ENCODE measurements around the gene CD2.
A peak's percentile ranks its signal among the peaks of the same experiment; 100 is the strongest.

Gene CD2

GRCh38 chr1:116785006-116785405 is 30.8 kb downstream of the CD2 start:
- DNase-seq = no peak

- DNase-seq = no peak
Measured at GRCh38 chr1:116786049-116786448, 31.8 kb downstream of the CD2 start.

- no peak for DNase-seq
Measured at GRCh38 chr1:116791727-116792126, 37.5 kb downstream of the CD2 start.

DNA sequence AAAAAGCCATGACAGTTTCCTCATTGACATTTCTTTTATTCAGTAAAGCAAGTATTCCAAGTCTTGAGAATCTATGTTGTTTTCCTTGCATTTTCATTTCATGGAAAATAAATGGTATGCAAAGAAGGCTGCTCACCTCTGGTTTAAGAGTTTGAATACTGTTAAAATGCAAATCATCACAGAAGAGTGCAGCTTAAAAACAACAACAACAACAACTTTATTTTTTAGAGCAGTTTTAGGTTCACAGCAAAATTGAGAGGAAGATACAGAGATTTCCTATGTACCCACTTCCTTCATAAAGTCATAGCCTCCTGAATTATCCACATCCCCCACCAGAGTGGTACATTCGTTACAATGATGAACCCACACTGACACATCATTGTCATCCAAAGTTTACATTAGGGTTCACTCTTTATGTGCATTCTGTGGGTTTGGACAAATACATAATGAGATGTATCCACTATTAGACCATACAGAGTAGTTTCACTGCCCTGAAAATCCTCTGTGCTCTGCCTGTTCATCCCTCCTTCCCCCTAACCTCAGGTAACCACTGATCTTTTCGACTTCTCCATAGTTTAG is 39.2 kb downstream of the CD2 start:
- DNase-seq = no peak

DNA sequence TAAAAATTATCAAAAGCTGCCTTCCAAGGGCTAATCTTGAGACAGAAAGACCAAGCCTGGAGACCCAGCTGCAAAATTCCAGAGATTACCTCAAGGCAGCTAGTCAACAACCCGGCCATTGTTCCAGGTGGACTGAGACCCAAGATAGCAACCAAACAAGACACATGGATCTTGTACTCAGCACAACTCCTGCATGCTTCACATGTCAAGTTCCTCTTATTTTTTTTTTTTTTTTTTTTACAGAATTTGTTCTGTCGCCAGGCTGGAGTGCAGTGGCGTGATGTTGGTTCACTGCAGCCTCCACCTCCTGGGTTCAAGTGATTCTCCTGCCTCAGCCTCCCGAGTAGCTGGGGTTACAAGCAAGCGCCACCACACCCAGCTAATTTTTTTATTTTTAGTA is 40.1 kb downstream of the CD2 start:
- no peak for DNase-seq

DNA sequence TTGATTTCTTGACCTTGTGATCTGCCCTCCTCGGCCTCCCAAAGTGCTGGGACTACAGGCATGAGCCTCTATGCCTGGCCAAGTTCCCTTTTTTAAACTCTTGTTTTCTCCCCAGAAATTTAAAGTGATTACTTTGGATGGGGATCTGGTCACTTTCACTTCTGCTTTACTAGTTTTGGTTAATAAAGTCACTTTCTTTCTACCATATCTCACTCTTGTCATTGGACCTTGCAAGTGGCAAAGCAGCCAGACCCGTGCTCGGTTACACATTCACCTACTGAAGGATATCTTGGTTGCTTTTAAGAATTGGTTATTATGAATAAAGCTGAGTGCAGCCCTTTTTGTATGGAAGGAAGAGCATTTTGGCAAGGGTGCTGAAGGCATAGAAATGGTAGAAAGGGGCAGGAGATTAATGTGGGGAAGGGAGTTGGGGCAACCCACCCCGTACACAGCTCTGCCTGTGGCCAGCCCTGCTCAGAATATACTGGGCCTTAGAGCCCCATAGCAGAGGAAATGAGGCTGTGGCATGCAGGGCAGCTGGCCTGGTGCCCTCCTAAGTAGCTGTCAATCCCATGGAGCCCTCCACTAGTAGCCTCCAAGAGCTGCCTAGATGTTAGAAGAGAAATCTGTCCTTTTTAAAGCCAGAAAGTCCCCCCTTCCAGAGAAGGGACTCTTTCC is 40.7 kb downstream of the CD2 start:
- DNase-seq = no peak

GRCh38 chr1:116795482-116795829 is 41.2 kb downstream of the CD2 start:
- DNase-seq = no peak

DNA sequence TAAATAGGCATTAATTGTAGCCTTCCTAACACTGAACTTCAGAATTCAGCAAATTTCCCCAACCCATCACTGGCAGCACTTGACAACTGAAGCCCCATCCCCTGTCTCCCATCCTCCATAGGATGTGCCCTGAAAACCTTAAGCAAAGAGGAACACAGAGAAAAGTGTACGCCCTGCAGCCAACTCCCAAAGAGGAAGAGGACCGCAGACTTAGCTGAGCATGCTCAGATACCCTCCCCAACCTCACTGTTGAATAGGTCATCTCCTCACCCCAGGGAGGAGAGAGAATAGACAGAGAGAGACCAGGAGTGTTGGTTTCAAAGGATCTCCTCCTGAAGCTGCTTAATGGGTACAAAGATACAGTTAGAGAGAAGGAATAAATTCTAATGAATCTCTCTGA is 50.5 kb downstream of the CD2 start:
- no peak for DNase-seq

GRCh38 chr1:116805398-116805797 is 51.2 kb downstream of the CD2 start:
- DNase-seq = no peak

DNA sequence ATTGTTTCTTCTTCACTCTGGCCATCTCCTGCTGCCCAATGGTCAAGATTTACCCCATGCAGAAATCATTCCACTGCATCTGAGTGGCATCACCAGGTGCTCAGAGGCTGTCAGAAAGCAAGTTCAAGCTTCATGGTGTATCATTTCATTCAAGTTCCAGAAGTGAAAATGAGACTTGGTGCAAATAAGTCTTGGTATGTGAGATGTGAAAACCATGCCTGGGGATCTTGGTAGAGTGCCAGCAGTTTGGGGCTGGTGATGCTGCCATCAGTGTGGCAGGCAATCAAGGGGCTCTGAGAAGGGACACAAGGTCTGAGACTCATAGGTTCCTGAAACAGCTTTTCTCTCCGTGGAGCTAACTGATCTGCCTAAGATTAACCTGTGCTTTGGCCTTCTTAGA is 52.0 kb downstream of the CD2 start:
- no peak for DNase-seq

- DNase-seq = no peak
Measured at GRCh38 chr1:116806671-116807070, 52.4 kb downstream of the CD2 start.

DNA sequence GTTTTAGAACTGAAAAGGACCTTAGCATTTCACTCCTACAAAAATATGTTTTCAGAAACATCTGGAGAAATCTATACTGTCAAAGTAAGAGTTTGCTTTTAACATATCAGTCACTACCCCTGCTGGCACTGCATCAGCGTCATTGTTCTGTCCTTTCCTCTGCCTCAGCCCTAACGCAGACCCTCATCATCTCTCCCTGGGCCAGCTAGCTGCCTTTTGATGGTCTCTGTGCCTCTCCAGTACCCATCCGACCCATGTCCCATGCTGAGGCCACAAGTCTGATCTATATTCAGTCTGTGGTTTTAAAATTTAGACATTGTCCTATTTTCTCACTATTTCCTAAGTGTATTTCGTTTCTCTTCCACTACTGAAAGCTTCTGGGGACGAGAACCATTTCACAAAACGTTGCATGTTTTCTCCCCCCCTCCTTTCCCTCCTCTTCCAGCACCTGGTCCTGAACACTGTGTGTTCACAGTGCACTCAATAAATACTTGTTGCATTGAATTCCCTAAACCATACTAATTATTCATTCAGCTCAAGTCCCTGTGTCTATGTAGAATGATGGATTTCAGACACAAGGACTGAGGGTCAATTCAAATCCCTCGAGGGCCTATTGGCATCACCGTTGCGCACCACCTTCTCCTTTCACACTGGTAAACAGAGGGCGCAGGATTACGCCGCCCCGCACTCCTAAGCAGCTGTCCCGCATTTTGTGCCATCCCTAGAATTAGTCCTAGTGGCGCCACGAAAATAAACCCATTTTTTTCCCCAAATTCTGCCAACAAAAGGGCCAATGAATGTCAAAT is 53.4 kb downstream of the CD2 start:
- no peak for DNase-seq

DNA sequence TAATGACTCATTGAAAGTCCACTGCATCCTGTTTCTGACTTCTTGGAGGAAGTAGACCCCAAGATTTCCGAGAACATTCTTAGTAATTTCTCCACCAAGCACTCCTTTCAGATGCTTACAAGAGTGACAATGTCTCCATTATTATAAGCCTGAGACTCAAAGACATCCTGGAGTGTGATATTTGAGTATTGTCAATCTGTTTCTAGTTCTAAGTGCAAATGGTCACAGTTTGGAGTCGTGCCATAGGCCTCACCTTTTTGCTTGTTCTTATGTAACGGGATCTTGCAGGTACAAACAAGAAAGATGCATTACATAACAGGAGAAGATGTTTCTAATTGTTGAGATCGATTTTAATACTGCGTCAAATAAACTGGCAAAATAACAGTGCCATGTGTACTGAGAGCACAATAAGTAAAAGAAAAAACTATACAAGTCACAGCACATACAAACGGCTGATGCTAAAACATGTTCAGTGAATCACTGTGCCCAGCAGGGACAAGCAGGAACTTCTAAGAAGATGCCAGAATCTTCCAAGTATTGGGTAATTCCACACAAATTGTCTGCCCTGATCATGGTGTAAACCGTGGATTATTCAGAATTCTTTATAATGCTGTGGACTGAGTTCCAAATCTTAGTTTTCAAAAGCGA is 54.1 kb downstream of the CD2 start:
- DNase-seq = no peak

DNA sequence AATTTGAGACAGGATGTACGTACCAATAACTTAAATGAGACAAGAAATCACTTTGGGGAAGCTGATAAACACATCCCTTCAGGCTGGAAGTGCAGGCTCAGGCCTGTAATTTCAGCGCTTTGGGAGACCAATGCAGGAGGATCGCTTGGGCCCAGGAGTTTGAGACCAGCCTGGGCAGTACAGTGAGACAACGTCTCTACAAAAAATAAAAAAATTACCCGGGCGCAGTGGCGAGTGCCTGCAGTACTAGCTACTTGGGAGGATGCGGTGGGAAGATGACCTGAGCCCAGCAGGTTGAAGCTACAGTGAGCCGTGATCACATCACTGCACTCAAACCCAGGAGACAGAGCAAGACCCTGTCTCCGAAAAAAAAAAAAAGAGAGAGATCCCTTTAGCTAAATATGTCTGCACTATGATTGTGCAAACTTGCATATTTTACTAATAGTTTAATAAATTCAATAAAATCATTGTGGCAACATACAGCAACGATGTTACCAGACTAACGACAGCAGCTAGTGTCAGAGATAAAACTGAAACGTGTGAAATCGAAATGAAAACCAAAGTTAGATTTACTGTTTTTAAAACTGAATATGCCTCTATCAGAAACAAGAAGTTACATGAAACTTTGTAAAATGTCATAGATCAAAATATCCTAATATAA is 54.7 kb downstream of the CD2 start:
- no peak for DNase-seq

DNA sequence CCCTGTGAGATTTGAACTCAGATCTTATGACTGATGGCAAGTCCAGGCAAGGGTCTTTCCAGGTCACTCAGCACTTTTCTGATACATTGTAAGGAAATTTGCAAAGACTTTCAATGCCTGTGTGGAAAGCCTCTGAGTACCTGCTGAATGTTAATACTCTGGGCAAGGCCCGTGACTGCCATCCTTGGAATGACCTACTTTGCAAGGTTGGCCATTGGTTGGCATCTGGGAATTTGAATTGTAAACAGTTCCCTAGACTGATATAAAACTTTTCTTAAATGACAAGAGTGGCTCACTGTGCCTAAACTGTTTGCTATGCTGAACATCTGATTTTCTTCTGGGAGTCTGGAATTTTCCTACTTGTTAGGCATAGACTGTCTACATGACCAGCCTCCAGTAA is 57.1 kb downstream of the CD2 start:
- DNase-seq = no peak

DNA sequence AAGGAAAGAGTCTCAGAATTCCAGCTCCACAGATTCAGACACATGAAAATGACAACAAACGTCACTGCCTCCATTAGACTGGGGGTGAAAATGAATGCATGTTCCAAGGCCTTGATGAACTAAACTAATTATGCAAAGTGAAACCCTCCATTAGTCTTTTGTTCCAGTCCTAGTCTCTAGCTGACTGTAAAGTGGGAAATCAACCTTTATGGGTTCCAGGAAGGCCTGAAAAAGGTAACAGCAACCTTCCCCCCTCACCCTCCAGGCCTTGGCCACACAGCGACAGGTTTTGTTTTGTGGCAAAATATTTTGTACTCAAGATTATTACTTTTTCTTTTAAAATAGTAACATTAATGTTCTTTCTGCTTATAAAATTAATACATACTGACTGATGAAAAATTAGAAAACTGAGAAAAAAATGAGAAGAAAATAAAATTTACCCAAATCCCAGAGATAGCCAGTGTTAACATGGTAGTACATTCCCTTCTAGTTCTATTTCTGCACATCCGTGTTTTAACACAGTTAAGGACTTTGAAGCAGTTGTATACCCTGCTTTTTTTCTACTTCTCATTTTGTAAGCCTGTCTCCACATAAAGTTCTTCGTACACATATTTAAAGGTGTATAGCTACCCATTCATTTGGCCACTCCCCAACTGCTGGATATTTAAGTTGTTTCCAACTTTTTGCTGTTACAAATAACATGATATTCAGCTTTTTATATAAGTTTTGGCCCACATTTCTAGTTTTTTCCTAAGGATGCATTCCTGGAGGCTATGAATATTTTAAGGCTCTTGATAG is 60.9 kb downstream of the CD2 start:
- DNase-seq = no peak

GRCh38 chr1:116817582-116818064 is 63.4 kb downstream of the CD2 start:
- peak; percentile 64 for DNase-seq
